ENCODE results near the gene LMNA.
"Not testable (repeated sequence)": the region's sequence is repeated elsewhere in the genome, so short reads cannot be mapped to it uniquely, and the experiment has no call there.

Gene LMNA

DNA sequence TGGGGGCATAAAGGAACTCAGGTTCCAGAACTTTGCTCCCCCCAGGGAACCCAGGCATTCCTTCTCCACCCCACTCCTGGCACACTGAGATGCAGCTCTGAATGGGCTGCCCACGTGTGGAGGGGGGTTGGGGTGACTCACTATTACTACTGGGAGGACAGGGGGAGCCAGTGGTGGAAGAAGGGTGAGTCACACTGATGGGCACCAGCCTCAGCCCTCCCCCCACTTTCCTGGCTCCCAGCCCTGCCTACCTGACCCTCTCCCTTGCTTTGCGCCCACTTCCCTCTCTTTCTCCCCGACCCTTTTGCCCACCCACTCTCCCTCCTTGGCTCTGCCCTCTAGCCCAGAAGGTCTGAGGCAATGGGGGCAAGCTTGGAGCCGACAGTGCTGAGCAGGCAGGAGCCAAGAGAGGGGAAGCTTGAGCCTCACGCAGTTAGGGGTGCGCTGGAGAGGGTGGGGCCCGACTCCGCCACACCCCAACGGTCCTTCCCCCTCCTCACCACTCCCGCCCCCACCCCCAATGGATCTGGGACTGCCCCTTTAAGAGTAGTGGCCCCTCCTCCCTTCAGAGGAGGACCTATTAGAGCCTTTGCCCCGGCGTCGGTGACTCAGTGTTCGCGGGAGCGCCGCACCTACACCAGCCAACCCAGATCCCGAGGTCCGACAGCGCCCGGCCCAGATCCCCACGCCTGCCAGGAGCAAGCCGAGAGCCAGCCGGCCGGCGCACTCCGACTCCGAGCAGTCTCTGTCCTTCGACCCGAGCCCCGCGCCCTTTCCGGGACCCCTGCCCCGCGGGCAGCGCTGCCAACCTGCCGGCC lies at the start of gene LMNA:
LMNA (plus strand) TSS at position 611 of the 818 bp plus-strand sequence. CDS start 208 bp downstream, outside the sequence.
- peak; percentile 90 for DNase-seq

DNA sequence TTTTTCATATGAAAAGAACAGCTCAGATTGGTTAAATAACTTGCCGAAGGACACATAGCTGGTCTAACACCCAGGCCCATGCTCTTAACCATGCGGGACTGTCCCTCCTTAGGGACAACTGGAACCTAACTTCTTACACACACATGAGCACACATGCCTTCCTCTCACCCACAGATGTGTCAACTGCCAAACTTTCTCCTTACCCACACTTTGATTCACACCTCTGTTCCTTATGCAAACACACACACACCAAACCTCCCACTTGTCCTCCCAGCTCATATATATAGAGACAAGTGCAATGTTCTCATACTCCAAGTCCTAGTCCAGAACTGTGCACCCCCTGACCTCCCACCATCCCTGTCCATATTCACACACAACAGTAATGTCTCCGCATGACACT lies 49.3 kb upstream of the LMNA start:
- no peak for DNase-seq

- no peak for DNase-seq
Measured at GRCh38 chr1:156065871-156066270, 48.6 kb upstream of the LMNA start.

- no peak for DNase-seq
Measured at GRCh38 chr1:156067262-156067661, 47.2 kb upstream of the LMNA start.

DNA sequence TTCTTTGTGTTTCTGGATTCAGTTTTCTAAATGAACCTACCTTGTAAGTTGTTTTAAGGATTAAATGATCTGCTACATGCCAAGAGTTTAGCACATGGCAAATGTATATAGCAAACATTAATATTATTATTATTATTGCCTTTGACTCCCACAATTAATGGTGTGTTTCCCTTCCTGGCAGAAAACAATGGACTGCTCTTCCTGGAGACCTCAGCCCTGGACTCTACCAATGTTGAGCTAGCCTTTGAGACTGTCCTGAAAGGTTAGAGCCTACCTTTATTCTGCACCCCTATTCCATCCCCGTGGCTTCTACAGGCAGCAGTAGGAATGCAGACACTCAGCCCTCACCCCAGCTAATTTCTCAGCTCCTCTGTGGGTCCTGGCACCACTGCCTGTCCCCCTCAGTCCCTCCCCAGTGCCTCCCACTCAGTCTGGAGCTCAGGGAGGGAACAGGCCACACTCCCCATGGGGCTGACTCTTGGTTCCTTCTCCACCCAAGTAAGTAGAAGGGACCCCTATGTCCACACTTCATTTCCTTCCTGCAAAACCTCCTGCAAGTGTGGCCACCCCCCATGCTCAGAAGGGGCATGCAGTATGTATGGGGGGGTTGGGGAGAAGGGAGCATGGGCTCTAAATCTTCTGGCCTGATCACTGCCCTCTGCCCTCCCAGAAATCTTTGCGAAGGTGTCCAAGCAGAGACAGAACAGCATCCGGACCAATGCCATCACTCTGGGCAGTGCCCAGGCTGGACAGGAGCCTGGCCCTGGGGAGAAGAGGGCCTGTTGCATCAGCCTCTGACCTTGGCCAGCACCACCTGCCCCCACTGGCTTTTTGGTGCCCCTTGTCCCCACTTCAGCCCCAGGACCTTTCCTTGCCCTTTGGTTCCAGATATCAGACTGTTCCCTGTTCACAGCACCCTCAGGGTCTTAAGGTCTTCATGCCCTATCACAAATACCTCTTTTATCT lies 44.7 kb upstream of the LMNA start:
- DNase-seq = no peak

- no peak for DNase-seq
Measured at GRCh38 chr1:156070548-156070947, 44.0 kb upstream of the LMNA start.

DNA sequence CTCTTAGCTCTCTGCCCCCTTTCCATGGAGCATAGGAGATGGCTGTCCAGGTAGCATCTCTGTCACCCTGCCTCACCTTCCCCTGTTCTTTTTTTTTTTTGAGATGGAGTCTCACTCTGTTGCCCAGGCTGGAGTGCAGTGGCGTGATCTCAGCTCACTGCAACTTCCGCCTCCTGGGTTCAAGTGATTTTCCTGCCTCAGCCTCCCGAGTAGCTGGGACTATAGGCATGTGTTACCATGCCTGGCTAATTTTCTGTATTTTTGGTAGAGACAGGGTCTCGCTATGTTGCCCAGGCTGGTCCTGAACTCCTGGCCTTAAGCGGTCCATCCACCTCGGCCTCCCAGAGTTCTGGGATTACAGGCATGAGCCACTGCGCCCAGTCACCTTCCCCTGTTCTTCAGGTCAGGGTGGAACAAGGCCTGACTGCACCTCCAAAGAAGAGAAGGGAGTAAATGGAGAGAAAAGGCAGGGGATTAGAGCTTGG lies 43.1 kb upstream of the LMNA start:
- DNase-seq = not testable (repeated sequence)

- DNase-seq = no peak
Measured at GRCh38 chr1:156072251-156072650, 42.3 kb upstream of the LMNA start.

GRCh38 chr1:156073110-156073687 lies 41.3 kb upstream of the LMNA start:
- DNase-seq = no peak

GRCh38 chr1:156073740-156074139 lies 40.8 kb upstream of the LMNA start:
- DNase-seq = no peak

DNA sequence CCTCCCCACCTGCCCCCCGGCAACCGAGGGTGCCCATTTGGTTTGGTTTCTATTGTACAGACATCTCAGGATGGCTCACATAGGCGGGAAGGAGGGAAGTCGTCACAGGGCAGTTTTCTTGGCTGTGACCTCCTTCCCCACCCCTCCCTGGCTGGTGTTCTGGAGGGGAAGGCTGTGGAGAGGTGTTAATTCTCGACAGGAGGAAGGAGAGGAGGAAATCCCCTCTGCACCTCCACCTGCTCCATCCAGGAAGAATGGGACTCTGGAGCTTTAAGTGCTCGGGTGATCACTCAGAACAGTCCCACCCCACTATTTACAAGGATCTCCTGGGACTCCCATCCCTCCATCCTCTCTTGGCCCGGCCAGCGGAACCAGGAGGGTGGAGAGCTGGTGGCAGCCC lies 39.9 kb upstream of the LMNA start:
- DNase-seq = no peak

GRCh38 chr1:156075162-156075561 lies 39.3 kb upstream of the LMNA start:
- DNase-seq = no peak

GRCh38 chr1:156075775-156076204 lies 38.7 kb upstream of the LMNA start:
- no peak for DNase-seq

- DNase-seq = no peak
Measured at GRCh38 chr1:156076609-156077429, 37.7 kb upstream of the LMNA start.

GRCh38 chr1:156077430-156077760 lies 37.1 kb upstream of the LMNA start:
- DNase-seq = no peak

- no peak for DNase-seq
Measured at GRCh38 chr1:156078728-156079127, 35.8 kb upstream of the LMNA start.

DNA sequence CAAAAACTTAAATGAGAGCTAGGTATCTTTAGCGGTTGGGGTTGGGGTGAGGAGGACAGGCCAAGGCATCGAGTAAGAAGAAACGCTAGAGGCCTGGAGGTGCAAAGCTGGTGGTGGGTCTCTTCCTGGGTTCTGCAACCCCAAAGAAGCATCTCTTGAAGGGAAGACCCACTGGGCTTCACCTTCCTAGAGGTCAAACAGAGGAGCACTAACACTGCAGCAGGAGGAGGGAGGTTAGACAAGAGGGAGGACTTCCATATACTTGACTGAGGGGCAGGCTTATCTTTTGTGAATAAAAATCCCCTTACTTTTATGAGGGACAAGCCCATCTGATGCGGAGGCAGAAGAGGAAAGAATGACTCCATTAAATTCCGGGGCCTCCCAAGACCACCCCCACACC lies 34.7 kb upstream of the LMNA start:
- DNase-seq = no peak

- no peak for DNase-seq
Measured at GRCh38 chr1:156080241-156080862, 34.2 kb upstream of the LMNA start.

DNA sequence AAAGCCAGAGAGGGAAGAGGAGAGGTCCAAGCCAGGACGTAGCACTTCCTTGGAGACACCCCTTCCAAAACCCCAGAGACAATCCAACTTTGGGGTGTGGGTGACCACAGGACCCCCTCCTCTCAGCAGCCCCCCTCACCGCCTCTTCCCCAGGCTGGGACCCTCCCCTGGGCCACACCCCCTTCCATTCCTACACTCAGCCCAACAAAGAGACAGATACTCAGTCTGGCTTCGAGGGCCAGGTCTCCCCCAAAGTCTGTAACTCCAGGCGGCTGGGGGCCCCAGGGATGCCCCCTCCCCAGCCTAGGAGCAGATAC lies 33.7 kb upstream of the LMNA start:
- no peak for DNase-seq

- DNase-seq = no peak
Measured at GRCh38 chr1:156081180-156081916, 33.2 kb upstream of the LMNA start.

DNA sequence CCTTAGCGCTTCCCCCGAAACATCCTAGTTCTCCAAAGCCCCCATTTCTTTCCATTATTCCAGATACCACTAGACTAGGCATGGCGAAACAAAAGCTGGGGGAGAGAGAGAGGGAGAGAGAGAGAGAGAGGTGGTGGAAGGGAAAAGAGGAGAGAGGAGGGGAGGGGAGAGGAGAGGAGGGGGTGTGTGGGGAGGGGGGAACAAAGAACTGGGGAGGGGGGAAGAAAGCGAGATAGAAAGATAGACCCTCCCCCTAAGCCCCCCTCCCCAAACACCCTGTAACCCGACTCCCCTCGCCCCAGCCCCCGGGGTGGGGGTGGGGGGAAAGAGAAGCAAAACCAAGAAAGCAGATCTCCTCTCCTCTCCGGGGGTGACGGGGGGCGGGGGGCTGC lies 32.6 kb upstream of the LMNA start:
- no peak for DNase-seq

Data from 8988T (cell line).